ENCODE data around the gene MARCHF6.

Gene MARCHF6

GRCh38 chr5:10307206-10308148 is 46.0 kb upstream of the MARCHF6 start, which contains the start of gene CMBL:
Gene CMBL (minus strand): TSS chr5:10307902. CDS start chr5:10290762, 17,140 bp downstream.
- Histone ChIP-seq H3K9me3 (ENCODE audit: control insufficient read depth, insufficient read depth, low read depth, low read length) (no peaks in the 10 kb centered on the region), H3K4me1 (ENCODE audit: control insufficient read depth, insufficient read depth, low read length) (peaks cover 7% of the 10 kb centered on the region; the same call in 1 of the 2 replicates), H3K36me3 (ENCODE audit: control insufficient read depth in 2 of 2, insufficient read depth in 1 of 2, low read length in 2 of 2) (no peaks in the 10 kb centered on the region), H3K4me3 (ENCODE audit: low read depth, low read length) (peak within 1 kb of the TSS; percentile 62), H3K27ac (ENCODE audit: extremely low read depth, low read depth, low read length) (peak within 1 kb of the TSS; percentile 71; the same call in 1 of the 2 replicates)
- CTCF ChIA-PET: interaction anchor here (1.6 kb wide), 1 partner anchor 21 kb away, joined by 3 read pairs; no protein-coding TSS in a partner anchor
- POLR2A ChIA-PET: interaction anchor here (0.6 kb wide), 1 partner anchor 57 kb away, joined by 5 read pairs; no protein-coding TSS in a partner anchor
- TF ChIP-seq ZNF623 (tag by site-specific recombination; IDR thresholded peaks at IDR 0.05) (no peak), ZNF561 (tag by site-specific recombination; IDR thresholded peaks at IDR 0.05; ENCODE audit: borderline replicate concordance) (peak; percentile 69), ZNF677 (tag by site-specific recombination; IDR thresholded peaks at IDR 0.05) (no peak), ZNF366 (tag by site-specific recombination; conservative IDR thresholded peaks at IDR 0.05) (peak; percentile 90), ZBTB8A (tag by site-specific recombination; IDR thresholded peaks at IDR 0.05) (peak; percentile 52), ZNF184 (tag by site-specific recombination; IDR thresholded peaks at IDR 0.05) (no peak), YY2 (tag by site-specific recombination; IDR thresholded peaks at IDR 0.05) (no peak), ZNF558 (tag by site-specific recombination; IDR thresholded peaks at IDR 0.05) (no peak), BCL11A (tag by site-specific recombination; IDR thresholded peaks at IDR 0.05; ENCODE audit: low read depth) (no peak), OSR2 (tag by site-specific recombination; IDR thresholded peaks at IDR 0.05) (0 out of 2 replicates have a peak, but pooled peaks have one; percentile 27), HOXD13 (CRISPR knock-in tag; IDR thresholded peaks at IDR 0.05; ENCODE audit: borderline replicate concordance) (no peak), PRDM6 (tag by site-specific recombination; IDR thresholded peaks at IDR 0.05) (no peak), EGR2 (tag by site-specific recombination; IDR thresholded peaks at IDR 0.05; ENCODE audit: low read depth) (peak; percentile 94), ZNF518A (tag by site-specific recombination; conservative IDR thresholded peaks at IDR 0.05; ENCODE audit: low read depth) (no peak), ZFP3 (tag by site-specific recombination; IDR thresholded peaks at IDR 0.05; ENCODE audit: low read depth) (no peak), ZNF280D (tag by site-specific recombination; IDR thresholded peaks at IDR 0.05) (no peak), GLI4 (tag by site-specific recombination; IDR thresholded peaks at IDR 0.05) (no peak), ZNF398 (tag by site-specific recombination; IDR thresholded peaks at IDR 0.05) (peak; percentile 97), ZBTB44 (tag by site-specific recombination; IDR thresholded peaks at IDR 0.05) (no peak), ZNF132 (tag by site-specific recombination; IDR thresholded peaks at IDR 0.05; ENCODE audit: borderline replicate concordance) (no peak), ZNF140 (tag by site-specific recombination; IDR thresholded peaks at IDR 0.05) (no peak), TRIM28 (IDR thresholded peaks at IDR 0.05; ENCODE audit: borderline replicate concordance, low read length) (no peak), ZNF626 (tag by site-specific recombination; IDR thresholded peaks at IDR 0.05) (no peak), ZNF501 (tag by site-specific recombination; IDR thresholded peaks at IDR 0.05) (peak; percentile 98)

Measured in HEK293 (cell line).